ENCODE measurements around the gene CACNG7.

GRCh38 chr19:53958823-53959757, 50.0 kb downstream of the CACNG7 start:
- TF ChIP-seq POLR2AphosphoS5 (IDR thresholded peaks at IDR 0.05; ENCODE audit: low read depth, low read length) = no peak
- no peak for TF ChIP-seq TAF1 (IDR thresholded peaks at IDR 0.05; ENCODE audit: borderline replicate concordance, low read depth, low read length)
